Kidney (tissue), 14 donors: ENCODE results near the gene NCDN. TPM values are rescaled to one million over a fixed set of nuclear protein-coding genes. Genes with fewer than 3 reads are reported as not detected.

Experiments
- DNase-seq, 5 donors: peaks; one replicate each; pipeline ENCODE4 v3.0.0-alpha.2; 2013 to 2020
- FAIRE-seq: peaks from 2 replicates; lab custom pipeline; 2012; peaks lifted over from hg19 to GRCh38; lab: Jason Lieb, UNC
- H3K27ac ChIP-seq, 2 donors: one replicate each; pipeline ENCODE4 v1.7.0; 2013; ENCODE audit warnings: low read depth in 2 of 2, low read length in 2 of 2, inconsistent platforms in 1 of 2
- H3K27me3 ChIP-seq: one replicate; pipeline ENCODE4 v1.7.1; 2013; ENCODE audit warnings: low read length, inconsistent platforms; ENCODE audit not compliant: control insufficient read depth, insufficient read depth
- H3K36me3 ChIP-seq, 3 donors: one replicate each; pipeline versions ENCODE4 v1.7.0 to v1.7.1; 2013; ENCODE audit warnings: low read length in 3 of 3, control low read depth in 1 of 3, inconsistent platforms in 1 of 3; ENCODE audit not compliant: insufficient read depth in 3 of 3, control insufficient read depth in 2 of 3
- H3K4me1 ChIP-seq, 3 donors: one replicate each; pipeline versions ENCODE4 v1.7.0 to v1.7.1; 2013; ENCODE audit warnings: low read length in 3 of 3, inconsistent platforms in 1 of 3, low read depth in 1 of 3; ENCODE audit not compliant: control insufficient read depth in 2 of 3, insufficient read depth in 2 of 3
- H3K4me3 ChIP-seq, 3 donors: one replicate each; pipeline versions ENCODE4 v1.7.0 to v1.8.1; 2013; ENCODE audit warnings: low read length in 3 of 3, control low read depth in 1 of 3, inconsistent platforms in 1 of 3
- H3K9ac ChIP-seq, 3 donors: one replicate each; pipeline versions ENCODE4 v1.7.0 to v1.7.1; 2013; ENCODE audit warnings: low read length in 3 of 3, control low read depth in 1 of 3, inconsistent platforms in 1 of 3
- H3K9me3 ChIP-seq, 3 donors: one replicate each; pipeline versions ENCODE4 v1.7.0 to v1.7.1; 2013; ENCODE audit warnings: low read length in 3 of 3, control low read depth in 1 of 3, inconsistent platforms in 1 of 3; ENCODE audit not compliant: control insufficient read depth in 2 of 3, insufficient read depth in 1 of 3
- intact Hi-C: fragments of 100-400 bp; cut with DNase I; formaldehyde crosslinking; loops from one replicate; pipeline ENCODE4 v1.11.1; 2022
- polyA plus RNA-seq: library from polyadenylated mRNA; stranded (reverse); fragments of 350-450 nt; fragmentation: Illumina TruSeq; extraction: RNeasy Lipid Tissue Mini Kit (QIAGEN cat#74804); gene quantifications from one replicate; pipeline ENCODE4 v1.2.3, GENCODE V29; 2014; ENCODE audit warnings: low read depth, low replicate concordance; ENCODE audit not compliant: insufficient read depth
- total RNA-seq: library from RNA; stranded (reverse); fragmentation: NEBNext Ultra II Directional; extraction: Animal tissue kit (Norgen Biotek cat#: 25700); gene quantifications from one replicate; pipeline ENCODE4 v1.2.1, GENCODE V29; 2021
- TF ChIP-seq, protein P1 (sequence below): IDR thresholded peaks from 3 replicates; pipeline ENCODE4 v1.5.1; 2012; ENCODE audit warnings: mild to moderate bottlenecking, moderate library complexity, borderline replicate concordance; ENCODE audit not compliant: insufficient read depth; ENCODE audit errors: extremely low read depth
- donor health status: control.
- donor health status: control.
- donor health status: control.
- donor health status: control.
- donor health status: control.
- donor health status: DM: yes; HTN: yes; CAD: no.
- donor health status: Normal renal cell carcinoma (clear cell type).

The NCDN gene
- total and polyA plus RNA-seq, 2 donors from 2014 or later: 14.3 to 22.4 TPM

DNA sequence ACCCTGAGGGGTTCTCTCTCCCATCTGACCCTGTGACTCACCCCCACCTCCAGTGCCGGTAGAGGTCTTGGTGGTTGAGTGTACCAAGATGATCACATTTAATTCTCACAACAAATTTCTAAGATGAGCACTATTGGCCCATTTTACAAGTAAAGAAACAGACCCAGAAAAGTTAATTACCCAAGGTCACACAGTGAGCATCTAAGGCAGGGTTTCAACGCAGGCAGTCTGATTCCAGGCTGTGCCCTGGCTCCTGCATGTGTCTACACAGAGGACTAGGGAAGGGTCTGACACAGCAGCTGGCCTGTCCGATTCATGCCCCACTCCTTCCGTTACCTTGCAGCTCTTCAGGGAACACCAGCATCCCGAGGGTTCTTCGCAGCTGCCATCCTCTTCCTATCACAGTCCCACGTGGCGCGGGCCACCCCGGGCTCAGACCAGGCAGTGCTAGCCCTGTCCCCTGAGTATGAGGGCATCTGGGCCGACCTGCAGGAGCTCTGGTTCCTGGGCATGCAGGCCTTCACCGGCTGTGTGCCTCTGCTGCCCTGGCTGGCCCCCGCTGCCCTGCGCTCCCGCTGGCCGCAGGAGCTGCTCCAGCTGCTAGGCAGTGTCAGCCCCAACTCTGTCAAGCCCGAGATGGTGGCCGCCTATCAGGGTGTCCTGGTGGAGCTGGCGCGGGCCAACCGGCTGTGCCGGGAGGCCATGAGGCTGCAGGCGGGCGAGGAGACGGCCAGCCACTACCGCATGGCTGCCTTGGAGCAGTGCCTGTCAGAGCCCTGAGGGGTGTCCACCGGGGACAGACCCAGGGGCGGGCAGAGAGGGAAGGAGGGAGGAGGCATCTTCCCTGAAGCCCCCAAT lies 7.5 kb downstream of the NCDN start:
- H3K4me1 ChIP-seq: peaks cover 0 to 5% (median 0%) of the 10 kb centered on the region in 3 donors
- no peak overlapping the region for H3K4me3 ChIP-seq
- peak in 1 of 5 donors; percentile 67 for DNase-seq
- no peak for FAIRE-seq
- no peak overlapping the region for H3K27ac ChIP-seq
- H3K27me3 ChIP-seq: no peaks in the 10 kb centered on the region
- no peak overlapping the region for H3K9ac ChIP-seq
- H3K36me3 ChIP-seq: peaks cover 0 to 9% (median 3%) of the 10 kb centered on the region in 3 donors
- TF ChIP-seq, protein P1, sequence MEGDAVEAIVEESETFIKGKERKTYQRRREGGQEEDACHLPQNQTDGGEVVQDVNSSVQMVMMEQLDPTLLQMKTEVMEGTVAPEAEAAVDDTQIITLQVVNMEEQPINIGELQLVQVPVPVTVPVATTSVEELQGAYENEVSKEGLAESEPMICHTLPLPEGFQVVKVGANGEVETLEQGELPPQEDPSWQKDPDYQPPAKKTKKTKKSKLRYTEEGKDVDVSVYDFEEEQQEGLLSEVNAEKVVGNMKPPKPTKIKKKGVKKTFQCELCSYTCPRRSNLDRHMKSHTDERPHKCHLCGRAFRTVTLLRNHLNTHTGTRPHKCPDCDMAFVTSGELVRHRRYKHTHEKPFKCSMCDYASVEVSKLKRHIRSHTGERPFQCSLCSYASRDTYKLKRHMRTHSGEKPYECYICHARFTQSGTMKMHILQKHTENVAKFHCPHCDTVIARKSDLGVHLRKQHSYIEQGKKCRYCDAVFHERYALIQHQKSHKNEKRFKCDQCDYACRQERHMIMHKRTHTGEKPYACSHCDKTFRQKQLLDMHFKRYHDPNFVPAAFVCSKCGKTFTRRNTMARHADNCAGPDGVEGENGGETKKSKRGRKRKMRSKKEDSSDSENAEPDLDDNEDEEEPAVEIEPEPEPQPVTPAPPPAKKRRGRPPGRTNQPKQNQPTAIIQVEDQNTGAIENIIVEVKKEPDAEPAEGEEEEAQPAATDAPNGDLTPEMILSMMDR: no peak
- intact Hi-C loops: loop anchor here (5.0 kb wide), 1 partner anchor 113 kb away; no protein-coding TSS in a partner anchor
- H3K9me3 ChIP-seq: no peaks in the 10 kb centered on the region

DNA sequence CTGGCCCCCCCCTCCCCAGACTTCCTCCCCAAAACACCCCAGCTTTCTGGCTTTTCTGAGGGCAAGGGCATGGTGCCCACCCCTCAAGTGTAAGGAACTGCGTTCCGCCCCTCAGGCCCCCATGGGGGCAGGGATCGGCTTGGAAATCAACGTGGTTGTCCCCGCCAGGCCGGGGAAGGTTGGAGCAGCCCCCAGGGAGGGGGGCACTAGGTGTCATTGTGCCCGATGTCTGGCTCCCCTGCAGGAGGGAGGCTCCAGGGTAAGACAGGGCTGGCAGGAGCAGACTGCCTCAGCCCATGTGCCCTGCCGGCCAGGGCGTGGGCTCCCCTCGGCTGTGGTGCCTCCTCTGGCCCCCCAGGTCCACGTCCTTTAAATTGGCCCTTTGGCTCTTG lies 8.1 kb downstream of the NCDN start:
- DNase-seq (peak in 1 of 5 donors; percentile 71), FAIRE-seq (no peak)
- no peak overlapping the region for H3K27ac ChIP-seq
- no peaks in the 10 kb centered on the region for H3K27me3 ChIP-seq
- peaks cover 0 to 9% (median 3%) of the 10 kb centered on the region in 3 donors for H3K36me3 ChIP-seq
- H3K4me3 ChIP-seq: no peak overlapping the region
- peaks cover 0 to 5% (median 0%) of the 10 kb centered on the region in 3 donors for H3K4me1 ChIP-seq
- TF ChIP-seq, protein P1: no peak
- intact Hi-C loops: no loop called here
- H3K9me3 ChIP-seq: no peaks in the 10 kb centered on the region
- H3K9ac ChIP-seq: no peak overlapping the region

DNA sequence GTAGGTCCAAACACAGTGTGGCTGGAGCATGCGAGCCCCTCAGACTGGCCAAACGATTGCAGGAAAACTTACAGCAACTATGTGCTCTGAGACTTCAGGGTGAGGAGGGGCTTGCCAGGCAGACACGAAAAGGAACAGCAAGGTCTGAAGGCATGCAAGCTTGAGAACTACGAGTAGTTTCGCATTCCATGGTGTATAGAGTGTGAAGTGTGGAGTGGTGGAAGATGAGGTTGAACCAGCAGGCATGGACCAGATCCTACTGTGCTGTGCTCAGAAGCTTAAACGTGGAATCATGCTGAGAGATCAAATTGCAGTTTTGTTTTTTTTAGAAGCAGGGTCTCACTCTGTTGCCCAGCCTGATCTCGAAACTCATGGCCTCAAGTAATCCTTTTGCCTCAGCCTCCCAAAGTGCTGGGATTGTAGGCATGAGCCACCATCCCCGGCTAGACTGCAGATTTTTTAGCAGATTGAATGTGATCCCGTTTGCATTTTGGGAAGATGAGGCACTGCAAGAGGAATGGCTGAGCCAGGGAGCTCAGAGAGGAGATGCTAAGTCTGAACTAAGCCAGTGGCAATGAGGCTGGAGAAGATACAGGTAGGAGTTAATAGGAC lies 10.5 kb downstream of the NCDN start:
- H3K9me3 ChIP-seq: no peaks in the 10 kb centered on the region
- no peak overlapping the region for H3K9ac ChIP-seq
- no peak overlapping the region for H3K4me3 ChIP-seq
- peaks cover 0 to 4% (median 3%) of the 10 kb centered on the region in 3 donors for H3K36me3 ChIP-seq
- FAIRE-seq (no peak), DNase-seq (no peak)
- intact Hi-C loops: no loop called here
- H3K4me1 ChIP-seq: peaks cover 0 to 5% (median 0%) of the 10 kb centered on the region in 3 donors
- H3K27me3 ChIP-seq: peaks cover 20% of the 10 kb centered on the region
- TF ChIP-seq, protein P1: no peak
- no peak overlapping the region for H3K27ac ChIP-seq
